Measurements from ENCODE around the gene XXYLT1. TPM values are rescaled to one million over a fixed set of nuclear protein-coding genes. Genes with fewer than 3 reads are reported as not detected.

Gene XXYLT1
- total and polyA plus RNA-seq, 9 of the 15 experiments (the other 6 are each of a cell fraction or from before 2014, with no cell fraction given): 1.9 to 18.9 (median 15.0) TPM

- peaks cover 9% of the 10 kb centered on the region; the same call in 1 of the 2 replicates for H3K9me3 ChIP-seq (replicated peaks; ENCODE audit: control insufficient read depth, insufficient read depth, low read depth, low read length)
- DNase-seq (ENCODE audit: extremely low read depth in 1 of 4, low spot score in 3 of 4) (no peak), ATAC-seq (no peak), FAIRE-seq (no peak)
- H3K27me3 ChIP-seq (ENCODE audit: control insufficient read depth in 2 of 2, insufficient read depth in 2 of 2, low read length in 2 of 2): no peaks in the 10 kb centered on the region
- in situ Hi-C loops (cut with MboI) (no loop called here), intact Hi-C loops (cut with micrococcal nuclease) (no loop called here)
- CTCF ChIA-PET (ENCODE audit: low intra/inter-chr PET ratio): no interaction called here
- H3K36me3 ChIP-seq (ENCODE audit: control insufficient read depth, insufficient read depth, low read length): peaks cover 7% of the 10 kb centered on the region; the same call in 1 of the 3 replicates
- 88% methylated on average over 14 of the region's 15 CpGs for WGBS (ENCODE audit: insufficient coverage, low coverage, missing lambda C conversion rate)
- H3K27ac ChIP-seq (ENCODE audit: extremely low read depth, low read depth, low read length): no peak overlapping the region
- POLR2A ChIA-PET: no interaction called here
- no peak overlapping the region for H3K4me2 ChIP-seq (ENCODE audit: insufficient read depth, low read length)
- H3K79me2 ChIP-seq (ENCODE audit: control insufficient read depth, insufficient read depth, low read length): no peaks in the 10 kb centered on the region
- H2AFZ ChIP-seq (ENCODE audit: low read depth, low read length): no peak overlapping the region
- H3K4me3 ChIP-seq: no peak overlapping the region
- H3K9ac ChIP-seq (ENCODE audit: insufficient read depth in 1 of 2, low read depth in 2 of 2, low read length in 2 of 2): no peak overlapping the region
- H4K20me1 ChIP-seq (replicated peaks; ENCODE audit: control insufficient read depth, insufficient read depth, low read length): no peaks in the 10 kb centered on the region
- H3K9me1 ChIP-seq (ENCODE audit: control insufficient read depth, insufficient read depth, low read length): no peaks in the 10 kb centered on the region
- BruUV-seq (replicated peaks): no TSS peak
- no peaks in the 10 kb centered on the region for H3K4me1 ChIP-seq (replicated peaks in 1 of 2; ENCODE audit: control insufficient read depth in 2 of 2, insufficient read depth in 2 of 2, low read length in 2 of 2)
- TF ChIP-seq MIER1 (IDR thresholded peaks at IDR 0.05; ENCODE audit: low read depth) (no peak), HDAC1 (IDR thresholded peaks at IDR 0.05) (no peak), COPS2 (conservative IDR thresholded peaks at IDR 0.05) (no peak), ZNF830 (CRISPR knock-in tag; IDR thresholded peaks at IDR 0.05) (no peak), GATA2 (CRISPR knock-in tag; IDR thresholded peaks at IDR 0.05) (no peak), ZBTB34 (CRISPR knock-in tag; IDR thresholded peaks at IDR 0.05) (no peak), HMGXB4 (CRISPR knock-in tag; IDR thresholded peaks at IDR 0.05) (no peak)
- TF ChIP-seq, protein P1, sequence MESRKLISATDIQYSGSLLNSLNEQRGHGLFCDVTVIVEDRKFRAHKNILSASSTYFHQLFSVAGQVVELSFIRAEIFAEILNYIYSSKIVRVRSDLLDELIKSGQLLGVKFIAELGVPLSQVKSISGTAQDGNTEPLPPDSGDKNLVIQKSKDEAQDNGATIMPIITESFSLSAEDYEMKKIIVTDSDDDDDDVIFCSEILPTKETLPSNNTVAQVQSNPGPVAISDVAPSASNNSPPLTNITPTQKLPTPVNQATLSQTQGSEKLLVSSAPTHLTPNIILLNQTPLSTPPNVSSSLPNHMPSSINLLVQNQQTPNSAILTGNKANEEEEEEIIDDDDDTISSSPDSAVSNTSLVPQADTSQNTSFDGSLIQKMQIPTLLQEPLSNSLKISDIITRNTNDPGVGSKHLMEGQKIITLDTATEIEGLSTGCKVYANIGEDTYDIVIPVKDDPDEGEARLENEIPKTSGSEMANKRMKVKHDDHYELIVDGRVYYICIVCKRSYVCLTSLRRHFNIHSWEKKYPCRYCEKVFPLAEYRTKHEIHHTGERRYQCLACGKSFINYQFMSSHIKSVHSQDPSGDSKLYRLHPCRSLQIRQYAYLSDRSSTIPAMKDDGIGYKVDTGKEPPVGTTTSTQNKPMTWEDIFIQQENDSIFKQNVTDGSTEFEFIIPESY (CRISPR knock-in tag; IDR thresholded peaks at IDR 0.05): no peak
These were observed 30.7 kb downstream of the XXYLT1 start for GRCh38 chr3:195240171-195240701.

Data from K562 (cell line).